Aorta (tissue), 5 donors: Measurements from ENCODE around the gene SOX5. TPM values are rescaled to one million over a fixed set of nuclear protein-coding genes. Genes with fewer than 3 reads are reported as not detected.
"Not testable (repeated sequence)": the region's sequence is repeated elsewhere in the genome, so short reads cannot be mapped to it uniquely, and the experiment has no call there.

ENCODE experiments used
- ATAC-seq: fragments of 200-7000 bp; cut with Tn5 transposase; one replicate; pipeline ENCODE4 v1.9.1; 2022; ENCODE audit warnings: moderate library complexity; ENCODE audit not compliant: low FRiP score
- DNase-seq, 2 donors: peaks; one replicate each; pipeline ENCODE4 v3.0.0-alpha.2; 2020
- H3K27ac ChIP-seq, 2 donors: one replicate each; pipeline ENCODE4 v1.5.1; 2013; ENCODE audit warnings: low read length in 2 of 2, mild to moderate bottlenecking in 2 of 2, moderate library complexity in 2 of 2, control low read depth in 1 of 2, inconsistent platforms in 1 of 2, low read depth in 1 of 2
- H3K27me3 ChIP-seq, 2 donors: one replicate each; pipeline ENCODE4 v1.6.1; 2013; ENCODE audit warnings: control low read depth in 1 of 2, low read length in 1 of 2, mild to moderate bottlenecking in 1 of 2, moderate library complexity in 1 of 2; ENCODE audit not compliant: insufficient read depth in 2 of 2, control insufficient read depth in 1 of 2
- H3K36me3 ChIP-seq, 2 donors: one replicate each; pipeline ENCODE4 v1.6.1; 2013; ENCODE audit warnings: control low read depth in 1 of 2, low read length in 1 of 2, mild to moderate bottlenecking in 1 of 2; ENCODE audit not compliant: insufficient read depth in 2 of 2, control insufficient read depth in 1 of 2
- H3K4me1 ChIP-seq, 2 donors: one replicate each; pipeline ENCODE4 v1.6.1; 2013; ENCODE audit warnings: low read length in 2 of 2, control low read depth in 1 of 2, mild to moderate bottlenecking in 1 of 2, moderate library complexity in 1 of 2; ENCODE audit not compliant: insufficient read depth in 2 of 2, control insufficient read depth in 1 of 2
- H3K4me3 ChIP-seq, 2 donors: one replicate each; pipeline ENCODE4 v1.5.1; 2013; ENCODE audit warnings: low read length in 2 of 2, control low read depth in 1 of 2, mild to moderate bottlenecking in 1 of 2
- H3K9me3 ChIP-seq: one replicate; pipeline ENCODE4 v1.6.1; 2013; ENCODE audit warnings: mild to moderate bottlenecking, low read length; ENCODE audit not compliant: control insufficient read depth
- WGBS, 2 donors: extraction: QIAGEN DNeasy Blood & Tissue Kit; methylation state at CpG; one replicate each; pipeline ENCODE4 v1.1.7; 2013; 5-methylcytosine and 5-hydroxymethylcytosine counted together
- intact Hi-C, 2 donors: fragments of 100-400 bp; cut with DNase I; formaldehyde crosslinking; loops; one replicate each; pipeline versions ENCODE4 v1.14.2 to v1.15.0; 2022
- polyA plus RNA-seq, 2 donors: library from polyadenylated mRNA; stranded (reverse); fragments of 200-250 nt; gene quantifications; one replicate each; pipeline ENCODE4 v1.2.3, GENCODE V29; 2013
- total RNA-seq, 2 donors: library from RNA; stranded (reverse); fragmentation: NEBNext Ultra II Directional; extraction: Animal tissue kit (Norgen Biotek cat#: 25700); gene quantifications; one replicate each; pipeline ENCODE4 v1.2.1, GENCODE V29; 2021
- donor health status: healthy with polysubstance abuse.
- donor health status: Bipolar disorder and iron deficiency.
- donor health status: DM: no; HTN: no; CAD: no.
- donor health status: DM: no; HTN: no; CAD: no.
- donor health status: DM: yes; HTN: yes; CAD: no.

Gene SOX5
- total and polyA plus RNA-seq, 4 donors: 2.1 to 58.3 (median 29.2) TPM

GRCh38 chr12:23726646-23727045, 222.8 kb downstream of the SOX5 start:
- intact Hi-C loops: no loop called here
- Histone ChIP-seq H3K27ac (no peak overlapping the region), H3K27me3 (no peaks in the 10 kb centered on the region), H3K4me3 (no peak overlapping the region), H3K9me3 (no peaks in the 10 kb centered on the region), H3K36me3 (no peaks in the 10 kb centered on the region), H3K4me1 (no peaks in the 10 kb centered on the region)
- 79 to 91% methylated on average over 2 of the region's 2 CpGs for WGBS, 2 donors
- DNase-seq (no peak), ATAC-seq (no peak)

GRCh38 chr12:23722655-23723054, 226.8 kb downstream of the SOX5 start:
- intact Hi-C loops: no loop called here
- Histone ChIP-seq H3K9me3 (no peaks in the 10 kb centered on the region), H3K27me3 (no peaks in the 10 kb centered on the region), H3K4me1 (no peaks in the 10 kb centered on the region), H3K36me3 (no peaks in the 10 kb centered on the region), H3K4me3 (no peak overlapping the region), H3K27ac (no peak overlapping the region)
- WGBS, 2 donors: 68 to 71% methylated on average over 7 of the region's 7 CpGs
- DNase-seq: no peak
- ATAC-seq: no peak

- ATAC-seq: no peak
- WGBS, 2 donors: 98 to 99% methylated on average over 6 of the region's 8 CpGs
These were observed 228.2 kb downstream of the SOX5 start for GRCh38 chr12:23721268-23721667.

GRCh38 chr12:23719493-23719892, 230.0 kb downstream of the SOX5 start:
- WGBS, 2 donors: 95 to 99% methylated on average over 2 of the region's 2 CpGs
- no peaks in the 10 kb centered on the region for H3K36me3 ChIP-seq
- no peak overlapping the region for H3K4me3 ChIP-seq
- H3K27me3 ChIP-seq: no peaks in the 10 kb centered on the region
- ATAC-seq: no peak
- no peaks in the 10 kb centered on the region for H3K9me3 ChIP-seq
- H3K4me1 ChIP-seq: no peaks in the 10 kb centered on the region
- no peak for DNase-seq
- no peak overlapping the region for H3K27ac ChIP-seq
- intact Hi-C loops: no loop called here

More at GRCh38 chr12:23721268-23721667, 228.2 kb downstream of the SOX5 start:
- Histone ChIP-seq H3K9me3 (no peaks in the 10 kb centered on the region), H3K4me3 (no peak overlapping the region), H3K4me1 (no peaks in the 10 kb centered on the region), H3K36me3 (no peaks in the 10 kb centered on the region), H3K27me3 (no peaks in the 10 kb centered on the region), H3K27ac (no peak overlapping the region)
- intact Hi-C loops: no loop called here
- no peak for DNase-seq

GRCh38 chr12:23710361-23710760, 239.1 kb downstream of the SOX5 start:
- ATAC-seq, H3K9me3 ChIP-seq, DNase-seq, H3K4me3 ChIP-seq, H3K27me3 ChIP-seq, H3K4me1 ChIP-seq, H3K36me3 ChIP-seq, intact Hi-C loops, H3K27ac ChIP-seq: not testable (repeated sequence)
- 91 to 96% methylated on average over 4 of the region's 4 CpGs for WGBS, 2 donors

- DNase-seq (no peak), ATAC-seq (no peak)
- Histone ChIP-seq H3K4me3 (no peak overlapping the region), H3K27ac (no peak overlapping the region), H3K36me3 (no peaks in the 10 kb centered on the region), H3K4me1 (no peaks in the 10 kb centered on the region), H3K27me3 (no peaks in the 10 kb centered on the region), H3K9me3 (no peaks in the 10 kb centered on the region)
- intact Hi-C loops: no loop called here
- 81 to 82% methylated on average over 6 of the region's 6 CpGs for WGBS, 2 donors
These were observed 241.2 kb downstream of the SOX5 start for GRCh38 chr12:23708185-23708837.

GRCh38 chr12:23707270-23707669, 242.2 kb downstream of the SOX5 start:
- H3K27ac ChIP-seq: no peak overlapping the region
- no peaks in the 10 kb centered on the region for H3K4me1 ChIP-seq
- ATAC-seq: no peak
- intact Hi-C loops: no loop called here
- no peaks in the 10 kb centered on the region for H3K27me3 ChIP-seq
- no peak for DNase-seq
- no peaks in the 10 kb centered on the region for H3K36me3 ChIP-seq
- no peak overlapping the region for H3K4me3 ChIP-seq
- 77 to 80% methylated on average over 5 of the region's 5 CpGs for WGBS, 2 donors
- H3K9me3 ChIP-seq: no peaks in the 10 kb centered on the region

GRCh38 chr12:23704992-23705943, 244.2 kb downstream of the SOX5 start:
- no peak overlapping the region for H3K27ac ChIP-seq
- no peaks in the 10 kb centered on the region for H3K36me3 ChIP-seq
- DNase-seq: no peak
- no peaks in the 10 kb centered on the region for H3K4me1 ChIP-seq
- intact Hi-C loops: no loop called here
- H3K4me3 ChIP-seq: no peak overlapping the region
- no peak for ATAC-seq
- no peaks in the 10 kb centered on the region for H3K27me3 ChIP-seq
- H3K9me3 ChIP-seq: no peaks in the 10 kb centered on the region
- WGBS, 2 donors: 78% methylated on average over 6 of the region's 6 CpGs

GRCh38 chr12:23703051-23703450, 246.4 kb downstream of the SOX5 start:
- no peaks in the 10 kb centered on the region for H3K36me3 ChIP-seq
- no peak for DNase-seq
- ATAC-seq: no peak
- no peaks in the 10 kb centered on the region for H3K4me1 ChIP-seq
- no peak overlapping the region for H3K27ac ChIP-seq
- H3K27me3 ChIP-seq: no peaks in the 10 kb centered on the region
- no peak overlapping the region for H3K4me3 ChIP-seq
- intact Hi-C loops: no loop called here
- no peaks in the 10 kb centered on the region for H3K9me3 ChIP-seq
- WGBS, 2 donors: 89 to 90% methylated on average over 1 of the region's 1 CpG
